ENCODE measurements around the gene PPP1R9A. TPM values are rescaled to one million over a fixed set of nuclear protein-coding genes. Genes with fewer than 3 reads are reported as not detected.

PPP1R9A gene
- total and polyA plus RNA-seq, 8 donors: 4.7 to 32.4 (median 16.8) TPM

- Histone ChIP-seq H3K4me3 (no peak overlapping the region), H3K27ac (peak overlapping the region in 3 of 4 donors; percentile 36 to 49 (median 47)), H3K36me3 (no peaks in the 10 kb centered on the region), H3K27me3 (no peaks in the 10 kb centered on the region), H3K4me1 (peaks cover 0 to 11% (median 9%) of the 10 kb centered on the region in 3 donors), H3K9me3 (no peaks in the 10 kb centered on the region)
- intact Hi-C loops (cut with DNase I): no loop called here
- no peak for TF ChIP-seq CTCF (IDR thresholded peaks at IDR 0.05)
- ATAC-seq: peak; percentile 47 to 73 (median 60)
- no peak for DNase-seq
- WGBS, 2 donors: 25 to 32% methylated on average over 2 of the region's 2 CpGs
- FAIRE-seq: no peak
These were observed 18.3 kb upstream of the PPP1R9A start for GRCh38 chr7:94888995-94889523.

DNA sequence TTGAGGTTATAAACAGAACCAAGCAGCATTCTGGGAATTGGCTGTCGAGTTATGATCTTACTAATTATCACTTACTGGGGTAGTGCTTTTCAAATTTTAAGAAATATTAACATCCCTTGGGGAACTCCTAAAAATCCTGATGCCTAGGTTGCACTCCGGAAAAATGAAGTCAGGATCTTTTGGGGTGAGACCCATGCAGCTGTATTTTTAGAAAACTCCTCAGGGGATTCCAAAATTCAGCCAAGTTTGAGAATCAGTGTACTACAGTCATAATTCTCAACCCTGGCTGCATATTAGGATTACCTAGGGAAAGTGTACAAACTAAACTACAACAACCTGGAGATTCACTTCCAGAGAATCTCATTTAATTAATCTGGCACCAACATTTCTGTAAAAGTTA, 17.2 kb upstream of the PPP1R9A start:
- no peak for DNase-seq
- TF ChIP-seq CTCF (IDR thresholded peaks at IDR 0.05): no peak
- ATAC-seq: no peak
- intact Hi-C loops (cut with DNase I): no loop called here
- H3K27me3 ChIP-seq: no peaks in the 10 kb centered on the region
- WGBS, 2 donors: 85 to 86% methylated on average over 2 of the region's 2 CpGs
- no peak for FAIRE-seq
- no peak overlapping the region for H3K4me3 ChIP-seq
- no peaks in the 10 kb centered on the region for H3K9me3 ChIP-seq
- peaks cover 0 to 11% (median 9%) of the 10 kb centered on the region in 3 donors for H3K4me1 ChIP-seq
- H3K27ac ChIP-seq: no peak overlapping the region
- no peaks in the 10 kb centered on the region for H3K36me3 ChIP-seq

DNA sequence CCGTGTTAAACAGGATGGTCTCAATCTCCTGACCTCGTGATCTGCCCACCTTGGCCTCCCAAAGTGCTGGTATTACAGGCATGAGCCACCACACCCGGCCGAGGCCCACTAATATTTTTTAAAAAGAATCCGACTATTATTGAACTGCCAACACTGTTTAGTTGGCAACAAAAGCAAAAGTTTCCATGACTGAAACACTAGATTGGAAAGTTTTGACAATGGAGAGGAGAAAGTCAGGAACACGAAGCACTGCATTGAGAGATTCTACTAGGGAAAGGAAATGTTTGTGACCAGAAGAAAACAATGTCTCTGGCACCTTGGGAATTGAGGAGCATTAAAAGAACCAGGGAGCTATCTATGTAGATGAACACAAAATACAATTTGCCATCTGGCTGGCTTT, 13.7 kb upstream of the PPP1R9A start:
- DNase-seq (no peak), ATAC-seq (no peak), FAIRE-seq (no peak)
- no peak for TF ChIP-seq CTCF (IDR thresholded peaks at IDR 0.05)
- 82 to 89% methylated on average over 6 of the region's 6 CpGs for WGBS, 2 donors
- intact Hi-C loops (cut with DNase I): no loop called here
- Histone ChIP-seq H3K4me3 (no peak overlapping the region), H3K27me3 (no peaks in the 10 kb centered on the region), H3K4me1 (peaks cover 0 to 8% (median 3%) of the 10 kb centered on the region in 3 donors), H3K36me3 (no peaks in the 10 kb centered on the region), H3K27ac (no peak overlapping the region), H3K9me3 (no peaks in the 10 kb centered on the region)

- Histone ChIP-seq H3K27me3 (no peaks in the 10 kb centered on the region), H3K9me3 (no peaks in the 10 kb centered on the region), H3K4me3 (no peak overlapping the region), H3K4me1 (no peaks in the 10 kb centered on the region), H3K27ac (no peak overlapping the region), H3K36me3 (no peaks in the 10 kb centered on the region)
- WGBS, 2 donors: 78 to 93% methylated on average over 1 of the region's 1 CpG
- intact Hi-C loops (cut with DNase I): no loop called here
- no peak for DNase-seq
- no peak for FAIRE-seq
- no peak for TF ChIP-seq CTCF (IDR thresholded peaks at IDR 0.05)
- no peak for ATAC-seq
These were observed 9.9 kb upstream of the PPP1R9A start for GRCh38 chr7:94897541-94897940.

- no peak for FAIRE-seq
- H3K27ac ChIP-seq: no peak overlapping the region
- H3K27me3 ChIP-seq: no peaks in the 10 kb centered on the region
- ATAC-seq: no peak
- H3K4me3 ChIP-seq: no peak overlapping the region
- DNase-seq: no peak
- no peak for TF ChIP-seq CTCF (IDR thresholded peaks at IDR 0.05)
- H3K36me3 ChIP-seq: no peaks in the 10 kb centered on the region
- intact Hi-C loops (cut with DNase I): no loop called here
- H3K9me3 ChIP-seq: no peaks in the 10 kb centered on the region
- no peaks in the 10 kb centered on the region for H3K4me1 ChIP-seq
These were observed 9.1 kb upstream of the PPP1R9A start for GRCh38 chr7:94898340-94898739.

Data from pancreas (tissue), 10 donors.